Dedifferentiated amniotic fluid mesenchymal stem cell (primary cell): ENCODE results near the gene GEMIN5.

Experiments
- DNase-seq: peaks from one replicate; pipeline ENCODE4 v3.0.0-alpha.2; 2016; ENCODE audit errors: extremely low spot score

GEMIN5 gene

GRCh38 chr5:154850255-154851062 lies 87.6 kb downstream of the GEMIN5 start, which contains the start of gene FAXDC2:
Gene FAXDC2, minus strand, starts transcription at chr5:154850603. Its CDS starts 12,425 bp downstream, at chr5:154838178.
- peak; percentile 84 for DNase-seq

GRCh38 chr5:154849791-154850201 lies 88.2 kb downstream of the GEMIN5 start:
- DNase-seq, result peak; percentile 49

- no peak for DNase-seq
Observed at GRCh38 chr5:154849264-154849785, 88.7 kb downstream of the GEMIN5 start.

GRCh38 chr5:154844809-154845208 lies 93.2 kb downstream of the GEMIN5 start:
- DNase-seq, result no peak

GRCh38 chr5:154842689-154843530 lies 95.1 kb downstream of the GEMIN5 start:
- DNase-seq, result no peak

GRCh38 chr5:154841273-154841661 lies 96.7 kb downstream of the GEMIN5 start:
- DNase-seq, result no peak

- DNase-seq, result no peak
Observed at GRCh38 chr5:154840435-154841272, 97.4 kb downstream of the GEMIN5 start.
